ENCODE results near the gene TGFB3.

GRCh38 chr14:75917322-75917945, 64.4 kb downstream of the TGFB3 start:
- TF ChIP-seq CTCF (IDR thresholded peaks at IDR 0.05; ENCODE audit: low read depth, low read length, poor library complexity, severe bottlenecking), result no peak
- no peak for TF ChIP-seq EZH2phosphoT487 (IDR thresholded peaks at IDR 0.05; ENCODE audit: borderline replicate concordance, low read length)

All from DOHH2 (cell line).